ENCODE measurements around the gene EML5. TPM values are rescaled to one million over a fixed set of nuclear protein-coding genes. Genes with fewer than 3 reads are reported as not detected.

Gene EML5
- total RNA-seq, 3 donors from 2014 or later (not counting 1 experiment from before 2014, with no cell fraction given): 0.68 to 1.3 (median 1.0) TPM

- H3K4me1 ChIP-seq (ENCODE audit: control insufficient read depth, insufficient read depth, low read length): no peaks in the 10 kb centered on the region
- 99% methylated on average over 4 of the region's 5 CpGs for WGBS (ENCODE audit: insufficient coverage)
- H3K27me3 ChIP-seq (ENCODE audit: control insufficient read depth, insufficient read depth, low read length): no peaks in the 10 kb centered on the region
- no peaks in the 10 kb centered on the region for H3K36me3 ChIP-seq (ENCODE audit: control insufficient read depth, insufficient read depth, low read length)
- Mint-ChIP-seq H3K27ac (no peak overlapping the region), H3K4me3 (no peak overlapping the region), H3K4me1 (no peaks in the 10 kb centered on the region), H3K9me3 (no peaks in the 10 kb centered on the region), H3K36me3 (no peaks in the 10 kb centered on the region), H3K27me3 (ENCODE audit: low read depth in 2 of 2) (peaks cover 7 to 15% of the 10 kb centered on the region in 2 donors)
- no peak for DNase-seq
- no peak overlapping the region for H3K27ac ChIP-seq (ENCODE audit: low read length)
- no peaks in the 10 kb centered on the region for H3K9me3 ChIP-seq (ENCODE audit: control insufficient read depth, insufficient read depth, low read length)
- ATAC-seq: no peak
- no peak for TF ChIP-seq CTCF (IDR thresholded peaks at IDR 0.05)
- H3K4me3 ChIP-seq (ENCODE audit: low read length): no peak overlapping the region
- intact Hi-C loops (cut with micrococcal nuclease): no loop called here
These were observed 48.2 kb upstream of the EML5 start for GRCh38 chr14:88840926-88841325.

GRCh38 chr14:88838015-88838414 is 45.3 kb upstream of the EML5 start:
- H3K4me1 ChIP-seq (ENCODE audit: control insufficient read depth, insufficient read depth, low read length): no peaks in the 10 kb centered on the region
- intact Hi-C loops (cut with micrococcal nuclease): no loop called here
- H3K27ac ChIP-seq (ENCODE audit: low read length): no peak overlapping the region
- Mint-ChIP-seq H3K4me1 (no peaks in the 10 kb centered on the region), H3K9me3 (no peaks in the 10 kb centered on the region), H3K4me3 (no peak overlapping the region), H3K27ac (no peak overlapping the region), H3K27me3 (ENCODE audit: low read depth in 2 of 2) (peaks cover 6 to 15% of the 10 kb centered on the region in 2 donors), H3K36me3 (no peaks in the 10 kb centered on the region)
- H3K9me3 ChIP-seq (ENCODE audit: control insufficient read depth, insufficient read depth, low read length): no peaks in the 10 kb centered on the region
- H3K4me3 ChIP-seq (ENCODE audit: low read length): no peak overlapping the region
- no peaks in the 10 kb centered on the region for H3K36me3 ChIP-seq (ENCODE audit: control insufficient read depth, insufficient read depth, low read length)
- TF ChIP-seq CTCF (IDR thresholded peaks at IDR 0.05): no peak
- DNase-seq: no peak
- 100% methylated on average over 1 of the region's 3 CpGs for WGBS (ENCODE audit: insufficient coverage)
- no peaks in the 10 kb centered on the region for H3K27me3 ChIP-seq (ENCODE audit: control insufficient read depth, insufficient read depth, low read length)
- ATAC-seq: no peak

GRCh38 chr14:88837495-88837894 is 44.7 kb upstream of the EML5 start:
- no peak overlapping the region for H3K27ac Mint-ChIP-seq
- Histone ChIP-seq H3K4me3 (ENCODE audit: low read length) (no peak overlapping the region), H3K27me3 (ENCODE audit: control insufficient read depth, insufficient read depth, low read length) (no peaks in the 10 kb centered on the region), H3K9me3 (ENCODE audit: control insufficient read depth, insufficient read depth, low read length) (no peaks in the 10 kb centered on the region), H3K27ac (ENCODE audit: low read length) (no peak overlapping the region), H3K36me3 (ENCODE audit: control insufficient read depth, insufficient read depth, low read length) (no peaks in the 10 kb centered on the region), H3K4me1 (ENCODE audit: control insufficient read depth, insufficient read depth, low read length) (no peaks in the 10 kb centered on the region)
- no peak for DNase-seq
- H3K27me3 Mint-ChIP-seq (ENCODE audit: low read depth in 2 of 2): peaks cover 6 to 15% of the 10 kb centered on the region in 2 donors
- no peaks in the 10 kb centered on the region for H3K4me1 Mint-ChIP-seq
- H3K4me3 Mint-ChIP-seq: no peak overlapping the region
- TF ChIP-seq CTCF (IDR thresholded peaks at IDR 0.05): no peak
- no peaks in the 10 kb centered on the region for H3K36me3 Mint-ChIP-seq
- H3K9me3 Mint-ChIP-seq: no peaks in the 10 kb centered on the region
- no CpG with 5 or more reads among the region's 1 CpG for WGBS (ENCODE audit: insufficient coverage)
- no peak for ATAC-seq
- intact Hi-C loops (cut with micrococcal nuclease): no loop called here

- ATAC-seq (no peak), DNase-seq (no peak)
- no peaks in the 10 kb centered on the region for H3K36me3 Mint-ChIP-seq
- no peaks in the 10 kb centered on the region for H3K9me3 ChIP-seq (ENCODE audit: control insufficient read depth, insufficient read depth, low read length)
- H3K27me3 ChIP-seq (ENCODE audit: control insufficient read depth, insufficient read depth, low read length): no peaks in the 10 kb centered on the region
- H3K27me3 Mint-ChIP-seq (ENCODE audit: low read depth in 2 of 2): peaks cover 6 to 15% of the 10 kb centered on the region in 2 donors
- TF ChIP-seq CTCF (IDR thresholded peaks at IDR 0.05): no peak
- H3K4me3 ChIP-seq (ENCODE audit: low read length): no peak overlapping the region
- no peaks in the 10 kb centered on the region for H3K4me1 Mint-ChIP-seq
- no peaks in the 10 kb centered on the region for H3K9me3 Mint-ChIP-seq
- intact Hi-C loops (cut with micrococcal nuclease): no loop called here
- H3K4me1 ChIP-seq (ENCODE audit: control insufficient read depth, insufficient read depth, low read length): no peaks in the 10 kb centered on the region
- no peak overlapping the region for H3K4me3 Mint-ChIP-seq
- H3K27ac Mint-ChIP-seq: no peak overlapping the region
- no peaks in the 10 kb centered on the region for H3K36me3 ChIP-seq (ENCODE audit: control insufficient read depth, insufficient read depth, low read length)
- no peak overlapping the region for H3K27ac ChIP-seq (ENCODE audit: low read length)
These were observed 42.9 kb upstream of the EML5 start for GRCh38 chr14:88835661-88836060.
